ENCODE measurements around the gene TRAF6. TPM values are rescaled to one million over a fixed set of nuclear protein-coding genes. Genes with fewer than 3 reads are reported as not detected.

Gene TRAF6
- total and polyA plus RNA-seq, 12 donors = 3.0 to 18.2 (median 12.9) TPM

DNA sequence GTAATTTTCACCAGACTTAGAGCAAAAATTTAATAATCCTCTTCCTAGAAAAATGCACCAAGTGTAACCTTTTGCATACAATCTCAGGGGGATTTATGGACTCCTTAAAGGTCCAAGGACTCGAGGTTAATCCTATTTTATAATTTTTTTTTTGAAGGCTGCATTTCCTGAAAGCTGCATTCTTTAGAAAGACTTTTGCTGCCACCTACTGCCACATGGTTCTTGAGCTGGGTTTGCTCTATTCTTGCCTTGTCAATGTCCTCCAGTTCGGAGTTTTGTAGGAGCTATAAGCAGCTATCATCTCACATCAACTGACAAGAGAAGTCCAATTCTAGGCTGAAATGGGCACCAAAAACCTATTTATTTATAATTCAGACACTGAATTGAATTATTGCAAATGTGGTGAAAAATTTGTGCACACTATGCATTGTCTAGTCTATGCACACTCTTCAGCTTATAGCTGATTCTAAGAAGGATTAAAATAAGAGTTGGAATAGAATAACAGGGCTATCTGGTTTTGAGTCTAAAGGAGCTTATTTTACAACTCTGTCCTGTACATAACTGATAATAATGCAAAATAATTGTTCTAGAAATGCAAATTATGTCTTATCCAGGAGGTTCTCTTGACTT lies 31.3 kb downstream of the TRAF6 start:
- peaks cover 0 to 9% (median 0%) of the 10 kb centered on the region in 9 donors for H3K36me3 ChIP-seq
- DNase-seq = peak in 1 of 2 donors; percentile 62
- no peaks in the 10 kb centered on the region for H3K9me3 ChIP-seq
- TF ChIP-seq, protein P1, sequence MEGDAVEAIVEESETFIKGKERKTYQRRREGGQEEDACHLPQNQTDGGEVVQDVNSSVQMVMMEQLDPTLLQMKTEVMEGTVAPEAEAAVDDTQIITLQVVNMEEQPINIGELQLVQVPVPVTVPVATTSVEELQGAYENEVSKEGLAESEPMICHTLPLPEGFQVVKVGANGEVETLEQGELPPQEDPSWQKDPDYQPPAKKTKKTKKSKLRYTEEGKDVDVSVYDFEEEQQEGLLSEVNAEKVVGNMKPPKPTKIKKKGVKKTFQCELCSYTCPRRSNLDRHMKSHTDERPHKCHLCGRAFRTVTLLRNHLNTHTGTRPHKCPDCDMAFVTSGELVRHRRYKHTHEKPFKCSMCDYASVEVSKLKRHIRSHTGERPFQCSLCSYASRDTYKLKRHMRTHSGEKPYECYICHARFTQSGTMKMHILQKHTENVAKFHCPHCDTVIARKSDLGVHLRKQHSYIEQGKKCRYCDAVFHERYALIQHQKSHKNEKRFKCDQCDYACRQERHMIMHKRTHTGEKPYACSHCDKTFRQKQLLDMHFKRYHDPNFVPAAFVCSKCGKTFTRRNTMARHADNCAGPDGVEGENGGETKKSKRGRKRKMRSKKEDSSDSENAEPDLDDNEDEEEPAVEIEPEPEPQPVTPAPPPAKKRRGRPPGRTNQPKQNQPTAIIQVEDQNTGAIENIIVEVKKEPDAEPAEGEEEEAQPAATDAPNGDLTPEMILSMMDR (IDR thresholded peaks at IDR 0.05) = peak; percentile 13 to 84 (median 64)
- no peaks in the 10 kb centered on the region for H3K27me3 ChIP-seq
- no peak overlapping the region for H3K4me3 ChIP-seq
- no peak overlapping the region for H3K27ac ChIP-seq
- WGBS, 2 donors = 29 to 48% methylated on average over 2 of the region's 2 CpGs
- H3K4me1 ChIP-seq = peaks cover 0 to 29% (median 0%) of the 10 kb centered on the region in 9 donors
- peak; percentile 28 to 83 (median 68) for ATAC-seq
- intact Hi-C loops (cut with DNase I) = loop anchor here in 9 of 10 donors (1.0 to 10.0 kb wide), 12 partner anchors 102 to 864 kb away; partner anchors contain the start of genes FJX1 (in 3 of the 9) and PRR5L (in 2 of the 9)

DNA sequence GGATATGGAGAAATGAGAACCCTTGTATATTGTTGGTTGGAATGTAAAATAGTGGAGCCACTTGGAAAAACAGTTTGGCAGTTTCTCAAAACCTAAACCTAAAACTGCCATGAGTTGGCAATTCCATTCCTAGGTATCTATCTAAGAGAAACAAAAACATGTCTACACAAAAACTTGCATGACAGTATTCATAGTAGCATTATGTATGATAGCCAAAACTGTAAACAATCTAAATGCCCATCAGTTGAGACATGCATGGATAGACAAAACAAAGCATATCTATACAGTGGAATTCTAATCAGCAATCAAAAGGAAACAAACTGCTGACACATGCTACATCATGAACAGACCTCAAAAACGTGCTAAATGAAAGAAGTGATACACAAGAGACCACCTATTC lies 34.9 kb downstream of the TRAF6 start:
- intact Hi-C loops (cut with DNase I) = loop anchor here in 8 of 10 donors (5.0 to 10.0 kb wide), 9 partner anchors 98 to 860 kb away; partner anchors contain the start of genes FJX1 (in 3 of the 8) and PRR5L (in 2 of the 8)
- Histone ChIP-seq H3K36me3 (peaks cover 0 to 6% (median 0%) of the 10 kb centered on the region in 9 donors), H3K9me3 (no peaks in the 10 kb centered on the region), H3K4me1 (peaks cover 0 to 29% (median 7%) of the 10 kb centered on the region in 9 donors), H3K27ac (no peak overlapping the region), H3K27me3 (no peaks in the 10 kb centered on the region), H3K4me3 (no peak overlapping the region)
- TF ChIP-seq, protein P1 (IDR thresholded peaks at IDR 0.05) = no peak
- 59 to 72% methylated on average over 1 of the region's 1 CpG for WGBS, 2 donors
- DNase-seq (no peak), ATAC-seq (no peak)

DNA sequence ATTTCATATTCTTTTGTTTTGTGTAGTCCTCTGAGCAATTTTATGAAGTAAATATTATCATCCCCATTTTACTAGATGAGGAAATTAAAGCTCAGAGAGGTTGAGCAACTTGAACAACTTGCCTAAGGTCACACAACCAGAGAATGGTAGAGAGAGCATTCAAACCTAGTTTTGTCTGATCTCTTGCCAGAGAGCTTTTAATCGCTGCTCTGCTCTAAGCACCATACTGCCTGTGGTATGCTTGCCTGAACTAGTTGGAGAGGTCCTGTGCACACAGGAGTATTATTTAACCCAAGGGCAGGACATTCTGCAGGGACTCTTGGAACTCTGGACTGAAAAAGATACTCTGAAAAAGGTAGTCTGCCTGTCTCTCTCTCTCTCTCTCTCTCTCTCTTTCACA lies 38.5 kb downstream of the TRAF6 start:
- 73 to 86% methylated on average over 1 of the region's 1 CpG for WGBS, 2 donors
- Histone ChIP-seq H3K4me3 (no peak overlapping the region), H3K9me3 (no peaks in the 10 kb centered on the region), H3K27ac (no peak overlapping the region), H3K36me3 (peaks cover 0 to 6% (median 0%) of the 10 kb centered on the region in 9 donors), H3K4me1 (peaks cover 4 to 22% (median 18%) of the 10 kb centered on the region in 9 donors), H3K27me3 (no peaks in the 10 kb centered on the region)
- ATAC-seq = no peak
- TF ChIP-seq, protein P1 (IDR thresholded peaks at IDR 0.05) = no peak
- intact Hi-C loops (cut with DNase I) = loop anchor here in 8 of 10 donors (5.0 to 10.0 kb wide), 6 partner anchors 107 to 857 kb away; partner anchors contain the start of genes FJX1 (in 3 of the 8) and PRR5L (in 1 of the 8)
- no peak for DNase-seq

DNA sequence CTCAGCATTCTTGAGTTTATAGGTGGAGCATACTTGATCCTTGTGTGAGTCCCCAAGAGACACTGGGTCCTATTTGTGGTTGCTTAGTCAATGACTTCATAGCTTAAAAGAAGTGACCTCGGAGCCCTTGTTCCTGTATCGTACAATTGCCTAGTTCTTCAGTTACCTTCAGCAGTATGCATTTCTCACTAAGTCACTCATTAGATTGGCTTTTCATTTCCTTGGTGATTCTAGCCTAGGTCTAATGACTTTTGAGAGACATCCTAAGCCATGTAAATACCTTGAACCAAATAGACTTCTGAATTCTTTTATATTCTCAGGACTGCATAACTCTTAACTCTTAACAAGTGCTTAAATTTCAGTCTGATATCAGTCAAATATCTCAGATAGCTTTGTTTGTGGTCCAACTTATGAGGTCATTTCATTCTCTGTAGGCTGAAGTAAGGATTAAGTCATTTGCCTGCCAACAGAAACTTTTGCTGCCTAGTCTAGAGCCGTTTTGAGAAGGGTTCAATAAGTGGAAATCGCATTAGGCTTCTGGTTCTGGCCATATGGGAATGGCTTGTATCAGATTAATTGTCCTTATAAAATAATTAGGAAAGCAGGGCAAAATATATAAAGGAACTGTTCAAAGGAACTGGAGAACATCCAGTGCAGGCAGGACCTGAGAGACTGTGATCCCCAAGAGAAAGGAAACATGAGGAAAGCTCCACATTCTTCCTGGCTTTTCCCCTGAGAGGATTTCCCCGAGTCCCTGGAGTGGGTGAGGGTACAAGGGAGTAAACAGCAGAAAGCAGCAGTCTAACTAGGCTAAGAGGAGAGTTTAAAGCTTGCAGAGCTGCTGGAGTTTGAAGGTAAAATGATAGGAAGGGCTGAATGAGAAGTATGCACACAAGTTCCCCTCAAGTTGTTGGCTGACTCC lies 39.9 kb downstream of the TRAF6 start:
- Histone ChIP-seq H3K9me3 (no peaks in the 10 kb centered on the region), H3K36me3 (peaks cover 0 to 19% (median 0%) of the 10 kb centered on the region in 9 donors), H3K4me3 (no peak overlapping the region), H3K4me1 (peaks cover 4 to 22% (median 18%) of the 10 kb centered on the region in 9 donors), H3K27ac (peak overlapping the region in 2 of 10 donors; percentile 32 to 40), H3K27me3 (no peaks in the 10 kb centered on the region)
- 38 to 54% methylated on average over 5 of the region's 5 CpGs for WGBS, 2 donors
- peak in 5 of 8 donors; percentile 55 to 65 (median 56) for ATAC-seq
- no peak for DNase-seq
- TF ChIP-seq, protein P1 (IDR thresholded peaks at IDR 0.05) = no peak
- intact Hi-C loops (cut with DNase I) = loop anchor here in 8 of 10 donors (5.0 to 10.0 kb wide), 6 partner anchors 105 to 855 kb away; partner anchors contain the start of genes FJX1 (in 3 of the 8) and PRR5L (in 1 of the 8)

Measured in heart right ventricle (tissue), 16 donors.